BLaER1 treated with 17β-estradiol and CSF1 and Interleukin-3, amounts not matched to agents 10 nM and 100 nM (cell line): ENCODE measurements around the gene ACSS2.

ENCODE experiments used
- H3K27ac ChIP-seq, 11 experiments: shearing (Covaris generic); formaldehyde crosslinking; 2 replicates each; pipeline ENCODE4 v1.8.1; 2022
- H3K27me3 ChIP-seq, 11 experiments: shearing (Covaris generic); formaldehyde crosslinking; 2 replicates each; pipeline ENCODE4 v1.8.1; 2022
- H3K36me3 ChIP-seq, 11 experiments: shearing (Covaris generic); formaldehyde crosslinking; 2 replicates each; pipeline ENCODE4 v1.8.1; 2022
- H3K4me1 ChIP-seq, 10 experiments: shearing (Covaris generic); formaldehyde crosslinking; 2 replicates each; pipeline ENCODE4 v1.8.1; 2022
- H3K4me2 ChIP-seq, 11 experiments: shearing (Covaris generic); formaldehyde crosslinking; 2 replicates each; pipeline ENCODE4 v1.8.1; 2022
- H3K4me3 ChIP-seq, 10 experiments: shearing (Covaris generic); formaldehyde crosslinking; 2 replicates each; pipeline ENCODE4 v1.8.1; 2022
- H3K9ac ChIP-seq, 11 experiments: shearing (Covaris generic); formaldehyde crosslinking; 2 replicates each; pipeline ENCODE4 v1.8.1; 2022
- H3K9me3 ChIP-seq, 11 experiments: shearing (Covaris generic); formaldehyde crosslinking; replicated peaks in 1 of 11; 2 replicates each; pipeline ENCODE4 v1.8.1; 2022
- H4K20me1 ChIP-seq, 11 experiments: shearing (Covaris generic); formaldehyde crosslinking; 2 replicates each; pipeline ENCODE4 v1.8.1; 2022
- Cebpa-rat ChIP-seq, 11 experiments: shearing (Covaris generic); IDR thresholded peaks; 2 replicates each; pipeline ENCODE4 v1.8.1; 2022

The ACSS2 gene

DNA sequence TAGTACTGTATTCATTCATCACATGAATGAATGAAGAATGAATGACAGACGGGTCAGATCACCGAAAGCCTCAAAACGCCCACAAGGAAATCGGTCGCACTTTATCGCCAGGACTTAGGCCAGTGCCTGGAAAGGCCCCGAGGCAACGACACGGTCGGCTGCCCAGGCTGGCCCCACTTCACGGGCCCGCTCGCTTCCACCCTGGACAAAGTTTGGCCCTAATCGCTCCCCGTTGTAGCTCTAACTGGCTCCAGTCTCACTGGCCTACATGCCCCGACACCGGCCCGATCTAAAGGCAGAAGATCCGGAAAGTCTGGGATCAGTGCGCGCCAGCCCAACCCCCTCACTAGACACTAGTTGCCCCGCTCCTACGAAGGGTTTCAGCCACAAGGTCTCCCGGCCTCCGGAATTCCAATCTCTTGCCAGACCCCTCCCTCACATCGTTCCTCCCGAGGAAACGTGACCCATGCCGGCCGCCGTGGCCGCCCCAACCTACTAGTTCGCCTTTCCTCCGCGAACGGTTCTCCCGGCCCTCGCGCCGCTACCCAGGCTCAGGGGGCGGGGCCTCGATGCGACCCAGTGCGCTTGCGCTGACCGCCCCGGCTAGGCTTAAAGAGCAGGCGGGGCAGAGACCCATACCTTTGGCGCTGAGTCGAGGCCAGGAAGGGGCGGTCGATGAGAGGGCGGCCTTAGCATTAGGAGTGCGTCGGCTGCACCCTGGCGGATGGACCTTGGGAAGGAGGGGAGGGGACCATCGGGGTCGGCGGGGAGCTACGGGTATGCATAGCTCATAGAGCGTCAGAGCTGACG, 79.0 kb downstream of the ACSS2 start, which contains the start of the genes GSS and MYH7B:
GSS (minus strand) TSS at position 576 of the 810 bp plus-strand sequence. CDS start 3,954 bp downstream, outside the sequence.
MYH7B (plus strand) TSS at position 638 of the 810 bp plus-strand sequence. CDS start 22,138 bp downstream, outside the sequence.
- peaks cover 0 to 5% (median 0%) of the 10 kb centered on the region in 11 experiments; a peak in 1 of 22 replicates for H4K20me1 ChIP-seq
- no peaks in the 10 kb centered on the region for H3K27me3 ChIP-seq
- H3K9ac ChIP-seq = peak within 1 kb of the TSS; percentile 89 to 97 (median 92)
- peaks cover 14 to 28% (median 20%) of the 10 kb centered on the region in 10 experiments; a peak in 19 of 20 replicates for H3K4me1 ChIP-seq
- peak within 1 kb of the TSS; percentile 58 to 79 (median 72) for H3K4me3 ChIP-seq
- peak within 1 kb of the TSS; percentile 84 to 97 (median 90) for H3K27ac ChIP-seq
- peaks cover 13 to 20% (median 18%) of the 10 kb centered on the region in 11 experiments for H3K36me3 ChIP-seq
- TF ChIP-seq Cebpa-rat (IDR thresholded peaks at IDR 0.05) = no peak
- H3K9me3 ChIP-seq = no peaks in the 10 kb centered on the region
- peak within 1 kb of the TSS; percentile 83 to 97 (median 91) for H3K4me2 ChIP-seq

DNA sequence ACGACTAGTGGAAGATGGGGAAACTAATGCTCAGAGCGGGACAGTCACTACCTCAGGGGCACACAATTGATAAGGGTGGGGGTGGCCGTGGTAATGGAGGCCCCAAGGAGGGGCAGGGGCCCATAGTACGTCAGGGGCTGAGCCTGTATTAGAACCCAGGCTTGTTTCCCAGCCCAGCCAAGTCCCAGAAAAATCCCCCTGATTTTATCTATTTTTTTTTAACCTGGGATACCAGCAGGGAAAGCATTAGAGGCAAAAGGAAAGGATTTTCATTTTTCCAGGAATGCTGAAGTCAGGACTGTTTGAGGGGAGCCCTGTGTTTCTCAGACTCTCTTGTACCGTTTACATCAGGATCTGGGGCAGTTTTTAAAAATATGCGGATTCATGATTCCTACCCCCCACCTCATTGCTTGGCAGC, 79.6 kb downstream of the ACSS2 start:
- no peak for TF ChIP-seq Cebpa-rat (IDR thresholded peaks at IDR 0.05)
- peaks cover 14 to 28% (median 22%) of the 10 kb centered on the region in 10 experiments; a peak in 19 of 20 replicates for H3K4me1 ChIP-seq
- peak overlapping the region; percentile 89 to 97 (median 92) for H3K9ac ChIP-seq
- no peaks in the 10 kb centered on the region for H3K27me3 ChIP-seq
- H3K27ac ChIP-seq = peak overlapping the region; percentile 84 to 97 (median 90); a peak in 21 of 22 replicates
- peaks cover 7 to 14% (median 11%) of the 10 kb centered on the region in 11 experiments; a peak in 21 of 22 replicates for H3K36me3 ChIP-seq
- peaks cover 0 to 5% (median 0%) of the 10 kb centered on the region in 11 experiments; a peak in 1 of 22 replicates for H4K20me1 ChIP-seq
- peak overlapping the region; percentile 83 to 97 (median 91) for H3K4me2 ChIP-seq
- H3K4me3 ChIP-seq = peak overlapping the region; percentile 58 to 79 (median 72)
- H3K9me3 ChIP-seq = no peaks in the 10 kb centered on the region

DNA sequence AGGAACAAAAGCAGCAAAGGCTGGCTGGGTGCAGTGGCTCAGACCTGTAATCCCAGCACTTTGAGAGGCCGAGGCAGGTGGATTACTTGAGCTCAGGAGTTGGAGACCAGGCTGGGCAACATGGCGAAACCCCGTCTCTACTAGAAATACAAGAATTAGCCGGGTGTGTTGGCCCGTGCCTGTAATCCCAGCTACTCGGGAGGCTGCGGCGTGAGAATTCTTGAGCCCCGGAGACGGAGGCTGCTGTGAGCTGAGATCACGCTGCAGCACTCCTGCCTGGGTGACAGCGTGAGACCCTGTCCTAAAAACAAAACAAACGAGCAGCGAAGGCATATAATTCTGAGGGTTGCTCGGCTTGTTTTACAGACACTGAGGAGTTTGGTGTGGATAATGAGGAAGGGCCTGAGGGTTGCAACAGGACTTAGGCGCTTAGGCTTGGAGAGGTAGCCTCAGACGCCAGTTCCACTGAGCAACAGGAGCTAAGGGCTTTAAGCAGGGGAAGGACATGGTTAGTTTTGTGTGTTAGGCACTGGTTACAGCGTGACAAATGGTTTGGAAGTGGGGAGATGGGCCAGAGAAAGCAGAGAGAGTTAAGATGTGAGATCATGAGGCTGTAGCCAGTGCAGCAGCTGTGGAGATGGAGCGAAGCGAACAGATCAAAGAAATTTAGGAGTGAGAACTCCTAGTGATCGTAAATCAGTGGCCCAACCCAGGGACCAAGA, 80.5 kb downstream of the ACSS2 start:
- Histone ChIP-seq H3K4me3 (no peak overlapping the region), H3K9me3 (no peaks in the 10 kb centered on the region), H3K36me3 (peaks cover 0 to 5% (median 3%) of the 10 kb centered on the region in 11 experiments; a peak in 9 of 22 replicates), H4K20me1 (peaks cover 0 to under 1% (median 0%) of the 10 kb centered on the region in 11 experiments; a peak in 1 of 22 replicates), H3K9ac (peak overlapping the region in 3 of 11 experiments; percentile 90 to 93 (median 91); a peak in 3 of 22 replicates), H3K27ac (no peak overlapping the region), H3K4me2 (peak overlapping the region in 4 of 11 experiments; percentile 83 to 96 (median 86); a peak in 4 of 22 replicates), H3K27me3 (no peaks in the 10 kb centered on the region), H3K4me1 (peaks cover 14 to 28% (median 22%) of the 10 kb centered on the region in 10 experiments; a peak in 19 of 20 replicates)
- TF ChIP-seq Cebpa-rat (IDR thresholded peaks at IDR 0.05) = no peak

DNA sequence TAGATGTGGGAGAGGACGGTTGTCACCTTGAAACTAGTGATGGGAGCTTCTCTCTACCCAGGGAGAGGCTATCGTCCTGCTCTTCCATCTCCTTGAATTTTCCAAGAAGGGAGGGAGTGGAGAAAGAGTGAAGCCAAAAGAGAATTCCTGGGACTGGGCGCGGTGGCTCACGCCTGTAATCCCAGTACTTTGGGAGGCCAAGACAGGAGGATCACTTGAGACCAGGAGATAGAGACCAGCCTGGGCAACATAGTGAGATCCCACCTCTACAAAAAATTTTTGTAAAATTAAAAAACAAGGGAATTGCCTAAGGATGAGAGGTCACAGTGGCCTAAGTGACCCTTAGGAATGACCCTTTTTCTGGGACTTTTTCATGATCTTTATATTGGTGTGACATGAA, 88.1 kb downstream of the ACSS2 start:
- no peak overlapping the region for H3K4me2 ChIP-seq
- no peaks in the 10 kb centered on the region for H3K36me3 ChIP-seq
- no peak overlapping the region for H3K9ac ChIP-seq
- H3K27me3 ChIP-seq = no peaks in the 10 kb centered on the region
- no peaks in the 10 kb centered on the region; a peak in 1 of 22 replicates for H4K20me1 ChIP-seq
- H3K9me3 ChIP-seq = no peaks in the 10 kb centered on the region
- no peak overlapping the region for H3K27ac ChIP-seq
- TF ChIP-seq Cebpa-rat (IDR thresholded peaks at IDR 0.05) = no peak
- no peak overlapping the region for H3K4me3 ChIP-seq
- H3K4me1 ChIP-seq = peaks cover 0 to 10% (median 4%) of the 10 kb centered on the region in 10 experiments; a peak in 5 of 20 replicates

DNA sequence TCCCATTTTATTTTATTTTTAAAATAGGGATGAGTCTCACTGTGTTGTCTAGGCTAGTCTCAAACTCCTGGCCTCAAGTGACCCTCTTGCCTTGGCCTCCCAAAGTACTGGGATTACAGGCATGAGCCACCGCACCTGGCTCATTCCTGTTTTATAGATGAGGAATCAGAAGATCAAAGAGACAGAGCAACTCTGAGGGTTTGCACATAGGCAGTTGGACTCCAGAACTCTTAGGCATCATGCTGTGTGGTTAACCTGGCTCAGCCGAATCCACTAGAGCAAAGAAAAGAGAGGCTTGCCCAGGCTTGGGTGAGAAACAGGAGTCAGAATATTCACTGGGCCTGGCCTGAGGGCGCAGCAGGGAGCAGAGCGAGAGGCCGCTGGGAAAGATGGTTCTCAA, 88.6 kb downstream of the ACSS2 start:
- Histone ChIP-seq H3K27me3 (no peaks in the 10 kb centered on the region), H3K36me3 (no peaks in the 10 kb centered on the region), H3K9me3 (no peaks in the 10 kb centered on the region), H4K20me1 (no peaks in the 10 kb centered on the region; a peak in 1 of 22 replicates), H3K4me3 (no peak overlapping the region), H3K4me1 (peaks cover 0 to 10% (median 4%) of the 10 kb centered on the region in 10 experiments; a peak in 5 of 20 replicates), H3K4me2 (no peak overlapping the region), H3K9ac (no peak overlapping the region), H3K27ac (no peak overlapping the region)
- TF ChIP-seq Cebpa-rat (IDR thresholded peaks at IDR 0.05) = no peak

DNA sequence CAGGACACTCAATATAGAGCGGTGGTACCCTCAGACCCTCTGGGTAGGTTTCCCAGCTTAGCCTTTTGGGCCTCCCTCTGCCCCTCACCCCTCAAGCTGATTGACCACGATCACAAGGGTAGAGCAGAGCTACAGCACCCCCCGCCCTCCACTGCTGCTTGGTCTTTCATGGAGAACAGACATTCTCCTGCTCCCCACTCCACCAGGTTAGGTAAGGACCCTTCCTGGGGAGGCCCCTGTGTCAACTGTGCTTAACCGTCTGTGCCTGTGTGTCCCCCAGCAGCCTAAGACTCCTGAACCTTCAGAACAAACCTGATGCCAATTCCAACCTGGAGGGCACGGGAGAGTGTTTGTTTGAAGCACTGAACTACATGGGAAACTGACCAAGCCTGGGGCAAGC, 91.0 kb downstream of the ACSS2 start:
- no peak overlapping the region for H3K9ac ChIP-seq
- H3K4me1 ChIP-seq = peaks cover 0 to 10% (median 0%) of the 10 kb centered on the region in 10 experiments; a peak in 3 of 20 replicates
- no peaks in the 10 kb centered on the region for H3K9me3 ChIP-seq
- TF ChIP-seq Cebpa-rat (IDR thresholded peaks at IDR 0.05) = no peak
- H3K27me3 ChIP-seq = no peaks in the 10 kb centered on the region
- H3K4me3 ChIP-seq = no peak overlapping the region
- no peaks in the 10 kb centered on the region for H3K36me3 ChIP-seq
- no peak overlapping the region for H3K27ac ChIP-seq
- H4K20me1 ChIP-seq = no peaks in the 10 kb centered on the region; a peak in 1 of 22 replicates
- H3K4me2 ChIP-seq = no peak overlapping the region

DNA sequence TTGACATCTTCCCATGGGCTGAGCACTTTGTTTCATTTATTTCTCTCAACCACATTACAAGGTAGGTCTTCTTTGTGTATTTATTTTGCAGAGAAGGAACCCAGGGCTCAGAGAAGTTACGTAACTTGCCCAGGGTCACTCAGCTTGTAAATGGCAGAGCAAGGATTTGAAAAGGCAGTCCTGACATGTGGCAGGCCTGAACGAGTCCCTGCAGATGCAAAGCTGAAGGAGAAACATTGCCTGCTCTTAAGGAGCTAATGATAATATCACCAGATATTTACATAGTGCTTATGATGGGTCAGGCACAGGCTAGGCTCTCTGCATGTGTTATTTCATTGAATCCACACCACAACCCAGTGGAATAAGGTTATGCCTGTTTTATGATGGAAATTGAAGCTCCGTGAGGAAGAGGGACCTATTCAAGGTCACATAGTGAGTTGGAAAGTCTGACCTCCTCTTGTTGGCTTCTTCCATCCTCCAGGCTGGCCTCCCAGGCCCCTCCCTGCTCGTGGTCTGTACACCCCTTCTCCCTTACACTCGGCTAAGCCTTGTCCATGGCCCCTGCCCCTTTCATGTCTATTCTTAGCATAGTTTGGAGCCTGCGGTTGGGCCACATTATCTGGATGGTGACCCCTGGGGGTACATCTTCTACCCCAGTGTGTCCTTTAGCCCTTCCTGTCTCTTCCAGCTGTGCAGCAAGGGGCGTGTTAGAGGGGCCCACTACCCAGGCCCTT, 91.8 kb downstream of the ACSS2 start:
- no peak for TF ChIP-seq Cebpa-rat (IDR thresholded peaks at IDR 0.05)
- Histone ChIP-seq H3K9ac (no peak overlapping the region), H3K4me3 (no peak overlapping the region), H3K4me1 (peaks cover 0 to 10% (median 0%) of the 10 kb centered on the region in 10 experiments; a peak in 3 of 20 replicates), H3K27me3 (no peaks in the 10 kb centered on the region), H4K20me1 (no peaks in the 10 kb centered on the region; a peak in 1 of 22 replicates), H3K36me3 (no peaks in the 10 kb centered on the region), H3K4me2 (peak overlapping the region in 4 of 11 experiments; percentile 10 to 31 (median 16); a peak in 4 of 22 replicates), H3K9me3 (no peaks in the 10 kb centered on the region), H3K27ac (no peak overlapping the region)

DNA sequence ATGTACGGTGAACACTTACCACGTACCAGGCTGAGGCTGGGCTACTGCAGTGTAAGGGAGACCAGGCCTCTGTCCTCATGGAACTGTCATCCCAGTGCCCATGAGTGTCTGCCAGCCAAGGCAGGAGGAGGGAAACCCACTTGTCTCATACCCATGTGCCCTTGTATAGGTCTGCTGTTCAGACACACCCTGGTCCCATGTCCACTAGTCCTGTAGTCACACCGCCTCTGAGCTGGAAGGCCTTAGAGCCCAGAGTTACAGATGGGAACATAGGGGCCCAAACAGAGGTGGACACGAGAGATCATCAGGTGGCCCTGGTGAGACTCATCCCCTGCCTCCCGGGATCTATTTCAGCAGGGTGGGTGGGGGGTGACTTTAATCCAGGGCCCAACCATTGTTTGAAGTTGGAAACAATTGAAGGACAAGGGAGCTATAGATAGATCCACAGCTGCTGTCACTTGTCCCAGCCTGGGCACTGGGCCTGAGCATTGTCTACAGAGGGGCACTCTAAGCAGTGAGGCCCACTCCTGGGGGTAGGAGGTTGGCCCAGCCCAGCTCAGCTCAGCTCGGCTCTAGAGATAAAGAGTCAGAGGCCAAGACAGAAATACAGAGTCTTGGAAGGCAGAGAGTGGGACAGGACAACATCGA, 93.9 kb downstream of the ACSS2 start:
- Histone ChIP-seq H3K27me3 (no peaks in the 10 kb centered on the region), H3K9me3 (no peaks in the 10 kb centered on the region), H3K4me1 (peaks cover 0 to 10% (median 0%) of the 10 kb centered on the region in 10 experiments; a peak in 3 of 20 replicates), H3K4me2 (no peak overlapping the region), H3K27ac (no peak overlapping the region), H3K4me3 (no peak overlapping the region), H3K9ac (no peak overlapping the region), H4K20me1 (no peaks in the 10 kb centered on the region; a peak in 1 of 22 replicates), H3K36me3 (no peaks in the 10 kb centered on the region)
- no peak for TF ChIP-seq Cebpa-rat (IDR thresholded peaks at IDR 0.05)
